Neuronal stem cell (in vitro differentiated cells): ENCODE results near the gene SEPTIN5.
A peak's percentile ranks its signal among the peaks of the same experiment; 100 is the strongest.

Experiments
- DNase-seq: peaks from one replicate; pipeline ENCODE4 v3.0.0-alpha.2; 2013; ENCODE audit warnings: low spot score
- H2AFZ ChIP-seq: one replicate; pipeline ENCODE4 v1.6.1; 2013; ENCODE audit warnings: mild to moderate bottlenecking, low read length, inconsistent platforms
- H2AK5ac ChIP-seq: 2 replicates; pipeline ENCODE4 v1.6.1; 2013; ENCODE audit warnings: low read depth, mild to moderate bottlenecking, inconsistent platforms, low read length, moderate library complexity, mixed read lengths
- H2BK120ac ChIP-seq: 2 replicates; pipeline ENCODE4 v1.6.1; 2013; ENCODE audit warnings: low read depth, mild to moderate bottlenecking, inconsistent platforms, low read length, moderate library complexity, mixed read lengths
- H2BK12ac ChIP-seq: one replicate; pipeline ENCODE4 v1.6.1; 2013; ENCODE audit warnings: low read length, inconsistent platforms
- H2BK15ac ChIP-seq: 2 replicates; pipeline ENCODE4 v1.6.1; 2013; ENCODE audit warnings: mild to moderate bottlenecking, low read length, inconsistent platforms, mixed read lengths
- H2BK5ac ChIP-seq: one replicate; pipeline ENCODE4 v1.6.1; 2013; ENCODE audit warnings: inconsistent platforms, mild to moderate bottlenecking, low read length, moderate library complexity
- H3K14ac ChIP-seq: one replicate; pipeline ENCODE4 v1.6.1; 2013; ENCODE audit warnings: low read length, inconsistent platforms
- H3K18ac ChIP-seq: 2 replicates; pipeline ENCODE4 v1.6.1; 2013; ENCODE audit warnings: low read length, inconsistent platforms
- H3K23ac ChIP-seq: 2 replicates; pipeline ENCODE4 v1.6.1; 2013; ENCODE audit warnings: low read depth, mild to moderate bottlenecking, mixed read lengths, low read length, inconsistent platforms; ENCODE audit not compliant: poor library complexity
- H3K27ac ChIP-seq: replicated peaks from 3 replicates; pipeline ENCODE4 v1.5.1; 2013; ENCODE audit warnings: low read length, inconsistent platforms
- H3K27me3 ChIP-seq, 3 experiments: 2 replicates each; pipeline ENCODE4 v1.6.1; 2013; ENCODE audit warnings: low read length in 3 of 3, mild to moderate bottlenecking in 2 of 3, inconsistent platforms in 1 of 3, low read depth in 1 of 3, mixed read lengths in 1 of 3, moderate library complexity in 1 of 3; ENCODE audit not compliant: control insufficient read depth in 3 of 3, insufficient read depth in 3 of 3
- H3K36me3 ChIP-seq, 2 donors: replicated peaks in 1 of 2; 2 replicates each; pipeline ENCODE4 v1.6.1; 2013; ENCODE audit warnings: low read length in 2 of 2; ENCODE audit not compliant: control insufficient read depth in 2 of 2, insufficient read depth in 2 of 2
- H3K4ac ChIP-seq: 2 replicates; pipeline ENCODE4 v1.6.1; 2013; ENCODE audit warnings: inconsistent platforms, mild to moderate bottlenecking, low read length, moderate library complexity
- H3K4me1 ChIP-seq, 2 donors: 1 replicate in 1 of 2; 2 replicates in 1 of 2; pipeline ENCODE4 v1.6.1; 2013; ENCODE audit warnings: low read length in 2 of 2, low read depth in 1 of 2; ENCODE audit not compliant: control insufficient read depth in 2 of 2, insufficient read depth in 1 of 2
- H3K4me2 ChIP-seq: one replicate; pipeline ENCODE4 v1.6.1; 2013; ENCODE audit warnings: mild to moderate bottlenecking, low read length, inconsistent platforms; ENCODE audit not compliant: insufficient read depth, poor library complexity, severe bottlenecking
- H3K4me3 ChIP-seq, 2 donors: 2 replicates each; pipeline ENCODE4 v1.5.1; 2013; ENCODE audit warnings: low read length in 2 of 2, mild to moderate bottlenecking in 2 of 2, inconsistent platforms in 1 of 2, moderate library complexity in 1 of 2
- H3K79me1 ChIP-seq: one replicate; pipeline ENCODE4 v1.6.1; 2013; ENCODE audit warnings: low read depth, mild to moderate bottlenecking, inconsistent platforms, low read length, moderate library complexity
- H3K9ac ChIP-seq: one replicate; pipeline ENCODE4 v1.6.1; 2013; ENCODE audit warnings: mild to moderate bottlenecking, low read depth, low read length, inconsistent platforms; ENCODE audit not compliant: poor library complexity
- H3K9me3 ChIP-seq, 2 donors: replicated peaks in 1 of 2; 2 replicates each; pipeline versions ENCODE3 to v1.6.1; 2013; ENCODE audit warnings: low read length in 2 of 2, mild to moderate bottlenecking in 2 of 2, inconsistent platforms in 1 of 2, low read depth in 1 of 2, mixed read lengths in 1 of 2, moderate library complexity in 1 of 2; ENCODE audit not compliant: control insufficient read depth in 2 of 2, insufficient read depth in 1 of 2
- H4K8ac ChIP-seq: one replicate; pipeline ENCODE4 v1.6.1; 2013; ENCODE audit warnings: low read depth, mild to moderate bottlenecking, inconsistent platforms, low read length, moderate library complexity
- H4K91ac ChIP-seq: one replicate; pipeline ENCODE4 v1.6.1; 2013; ENCODE audit warnings: low read length, low read depth, mild to moderate bottlenecking, inconsistent platforms; ENCODE audit not compliant: poor library complexity
- WGBS, 2 donors: extraction: QIAGEN DNeasy Blood & Tissue Kit; methylation state at CpG; one replicate each; pipeline ENCODE4 v1.1.7; 2013; ENCODE audit warnings: missing lambda C conversion rate in 2 of 2, mixed read lengths in 1 of 2; ENCODE audit not compliant: insufficient read length in 2 of 2, insufficient replicate concordance in 1 of 2; ENCODE audit errors: extremely low coverage in 2 of 2; 5-methylcytosine and 5-hydroxymethylcytosine counted together

Gene SEPTIN5

GRCh38 chr22:19716041-19716828 is 1.9 kb downstream of the SEPTIN5 start:
- Histone ChIP-seq H3K4me2 (no peak overlapping the region), H2AFZ (no peak overlapping the region), H3K4ac (no peak overlapping the region), H3K9me3 (peaks cover 9 to 14% of the 10 kb centered on the region in 2 donors), H3K18ac (peak overlapping the region; percentile 2), H4K8ac (peak overlapping the region; percentile 72), H3K27ac (no peak overlapping the region), H3K14ac (peak overlapping the region; percentile 38), H2BK15ac (peak overlapping the region; percentile 58), H4K91ac (no peak overlapping the region), H3K4me3 (no peak overlapping the region), H3K4me1 (peaks cover 8 to 12% of the 10 kb centered on the region in 2 donors), H2BK5ac (peak overlapping the region; percentile 62), H3K9ac (no peak overlapping the region), H2BK120ac (no peak overlapping the region), H3K23ac (peak overlapping the region; percentile 80), H2BK12ac (peak overlapping the region; percentile 58), H3K79me1 (peaks cover 8% of the 10 kb centered on the region), H3K27me3 (peaks cover 26 to 80% (median 68%) of the 10 kb centered on the region in 3 experiments), H3K36me3 (peaks cover 0 to 7% of the 10 kb centered on the region in 2 donors), H2AK5ac (peak overlapping the region; percentile 83)
- no peak for DNase-seq
- WGBS, 2 donors, result no CpG with 5 or more reads among the region's 11 CpGs

DNA sequence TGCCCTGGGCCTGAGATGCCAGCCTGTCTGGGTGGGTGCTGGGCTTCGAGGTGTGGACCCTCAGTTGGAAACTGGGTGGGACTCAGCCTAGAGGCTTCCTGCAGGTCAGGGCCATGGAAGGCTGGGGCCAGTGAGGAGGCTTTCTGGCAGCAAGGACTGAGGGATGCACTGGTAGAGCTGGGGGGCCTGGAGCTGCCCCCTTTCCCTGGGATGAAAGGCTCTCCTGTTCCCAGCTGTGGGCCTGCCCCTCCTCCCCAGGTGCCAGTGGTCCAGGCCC is 2.5 kb downstream of the SEPTIN5 start:
- no peak overlapping the region for H3K4me2 ChIP-seq
- peaks cover 31 to 80% (median 73%) of the 10 kb centered on the region in 3 experiments for H3K27me3 ChIP-seq
- DNase-seq, result no peak
- peaks cover 9 to 14% of the 10 kb centered on the region in 2 donors for H3K9me3 ChIP-seq
- no peak overlapping the region for H2BK5ac ChIP-seq
- WGBS, 2 donors, result no CpG with 5 or more reads among the region's 1 CpG
- H2AFZ ChIP-seq, result no peak overlapping the region
- no peak overlapping the region for H4K8ac ChIP-seq
- no peak overlapping the region for H2BK120ac ChIP-seq
- peaks cover 8% of the 10 kb centered on the region for H3K79me1 ChIP-seq
- peak overlapping the region; percentile 65 for H3K23ac ChIP-seq
- H3K18ac ChIP-seq, result no peak overlapping the region
- H3K36me3 ChIP-seq, result peaks cover 0 to 7% of the 10 kb centered on the region in 2 donors
- no peak overlapping the region for H2BK15ac ChIP-seq
- no peak overlapping the region for H3K9ac ChIP-seq
- no peak overlapping the region for H3K4ac ChIP-seq
- peak overlapping the region; percentile 56 for H2AK5ac ChIP-seq
- peaks cover 8 to 15% of the 10 kb centered on the region in 2 donors for H3K4me1 ChIP-seq
- H3K4me3 ChIP-seq, result no peak overlapping the region
- peak overlapping the region; percentile 38 for H3K14ac ChIP-seq
- no peak overlapping the region for H3K27ac ChIP-seq
- H2BK12ac ChIP-seq, result no peak overlapping the region
- H4K91ac ChIP-seq, result no peak overlapping the region

DNA sequence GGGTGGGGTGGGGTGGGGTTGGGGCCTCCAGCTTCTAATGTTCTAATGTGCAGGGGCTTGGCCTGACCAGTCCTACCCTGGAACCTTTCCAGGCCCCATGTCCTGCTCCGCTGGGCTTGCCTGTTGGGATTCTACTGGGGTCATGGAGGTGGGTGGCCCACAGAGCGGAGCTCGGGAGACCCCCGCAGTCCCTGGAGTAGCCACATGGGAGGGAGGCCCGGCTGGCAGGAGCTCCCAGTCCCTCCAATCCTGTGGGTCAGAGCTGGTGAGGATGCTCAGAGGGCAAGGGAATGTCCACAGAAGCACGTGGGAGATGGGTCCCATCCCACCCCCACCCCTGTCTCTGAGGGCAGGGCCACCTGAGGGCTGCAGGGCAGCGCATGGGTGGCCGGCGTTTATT is 2.9 kb downstream of the SEPTIN5 start:
- H3K36me3 ChIP-seq, result peaks cover 0 to 7% of the 10 kb centered on the region in 2 donors
- peaks cover 33 to 80% (median 77%) of the 10 kb centered on the region in 3 experiments for H3K27me3 ChIP-seq
- H2AK5ac ChIP-seq, result peak overlapping the region; percentile 95
- no peak overlapping the region for H3K14ac ChIP-seq
- peak overlapping the region; percentile 72 for H2BK120ac ChIP-seq
- no CpG with 5 or more reads among the region's 9 CpGs for WGBS, 2 donors
- peak overlapping the region; percentile 98 for H2BK15ac ChIP-seq
- peak overlapping the region; percentile 98 for H3K18ac ChIP-seq
- peak overlapping the region; percentile 100 for H3K4me2 ChIP-seq
- no peak for DNase-seq
- no peak overlapping the region for H2AFZ ChIP-seq
- no peak overlapping the region for H3K27ac ChIP-seq
- H3K9me3 ChIP-seq, result peaks cover 9 to 14% of the 10 kb centered on the region in 2 donors
- H4K8ac ChIP-seq, result no peak overlapping the region
- peak overlapping the region; percentile 99 for H3K23ac ChIP-seq
- peaks cover 8% of the 10 kb centered on the region for H3K79me1 ChIP-seq
- H4K91ac ChIP-seq, result no peak overlapping the region
- H3K9ac ChIP-seq, result no peak overlapping the region
- H3K4ac ChIP-seq, result no peak overlapping the region
- H2BK12ac ChIP-seq, result peak overlapping the region; percentile 98
- H3K4me3 ChIP-seq, result no peak overlapping the region
- no peak overlapping the region for H2BK5ac ChIP-seq
- peaks cover 8 to 16% of the 10 kb centered on the region in 2 donors for H3K4me1 ChIP-seq

- H2AK5ac ChIP-seq, result peak overlapping the region; percentile 95
- peak overlapping the region; percentile 90 for H3K9ac ChIP-seq
- H3K4me1 ChIP-seq, result peaks cover 14 to 23% of the 10 kb centered on the region in 2 donors
- H2BK120ac ChIP-seq, result peak overlapping the region; percentile 72
- H2AFZ ChIP-seq, result peak overlapping the region; percentile 98
- H4K8ac ChIP-seq, result peak overlapping the region; percentile 98
- peaks cover 9 to 14% of the 10 kb centered on the region in 2 donors for H3K9me3 ChIP-seq
- peaks cover 0 to 7% of the 10 kb centered on the region in 2 donors for H3K36me3 ChIP-seq
- peak overlapping the region; percentile 94 for H3K14ac ChIP-seq
- H3K4ac ChIP-seq, result peak overlapping the region; percentile 99
- H4K91ac ChIP-seq, result no peak overlapping the region
- peaks cover 6% of the 10 kb centered on the region for H3K79me1 ChIP-seq
- no peak for DNase-seq
- H3K23ac ChIP-seq, result peak overlapping the region; percentile 99
- H2BK15ac ChIP-seq, result peak overlapping the region; percentile 98
- H3K27me3 ChIP-seq, result peaks cover 39 to 81% (median 81%) of the 10 kb centered on the region in 3 experiments
- no CpG with 5 or more reads among the region's 96 CpGs for WGBS, 2 donors
- H3K4me2 ChIP-seq, result peak overlapping the region; percentile 100
- no peak overlapping the region for H3K27ac ChIP-seq
- H2BK5ac ChIP-seq, result peak overlapping the region; percentile 87
- peak overlapping the region; percentile 44 to 80 for H3K4me3 ChIP-seq
- peak overlapping the region; percentile 99 for H3K18ac ChIP-seq
- peak overlapping the region; percentile 98 for H2BK12ac ChIP-seq
These were observed 3.6 kb downstream of the SEPTIN5 start for GRCh38 chr22:19717691-19718455.
